Choroid plexus epithelial cell (primary cell): ENCODE measurements around the gene CACNA1D.

Experiments used
- DNase-seq: peaks from one replicate; pipeline ENCODE4 v3.0.0-alpha.2; 2010; ENCODE audit warnings: low read depth
- H3K4me3 ChIP-seq: 2 replicates; pipeline ENCODE4 v1.5.1; 2011; ENCODE audit warnings: low read depth, mild to moderate bottlenecking, control low read depth, low read length, moderate library complexity
- TF ChIP-seq, protein P1 (sequence below): conservative IDR thresholded peaks from 2 replicates; pipeline ENCODE4 v1.5.1; 2011; ENCODE audit warnings: low read depth, mild to moderate bottlenecking, control low read depth, inconsistent platforms, low read length, moderate library complexity

CACNA1D gene

GRCh38 chr3:53486961-53487654 is 7.3 kb upstream of the CACNA1D start:
- no peak for DNase-seq
- H3K4me3 ChIP-seq: no peak overlapping the region
- TF ChIP-seq, protein P1, sequence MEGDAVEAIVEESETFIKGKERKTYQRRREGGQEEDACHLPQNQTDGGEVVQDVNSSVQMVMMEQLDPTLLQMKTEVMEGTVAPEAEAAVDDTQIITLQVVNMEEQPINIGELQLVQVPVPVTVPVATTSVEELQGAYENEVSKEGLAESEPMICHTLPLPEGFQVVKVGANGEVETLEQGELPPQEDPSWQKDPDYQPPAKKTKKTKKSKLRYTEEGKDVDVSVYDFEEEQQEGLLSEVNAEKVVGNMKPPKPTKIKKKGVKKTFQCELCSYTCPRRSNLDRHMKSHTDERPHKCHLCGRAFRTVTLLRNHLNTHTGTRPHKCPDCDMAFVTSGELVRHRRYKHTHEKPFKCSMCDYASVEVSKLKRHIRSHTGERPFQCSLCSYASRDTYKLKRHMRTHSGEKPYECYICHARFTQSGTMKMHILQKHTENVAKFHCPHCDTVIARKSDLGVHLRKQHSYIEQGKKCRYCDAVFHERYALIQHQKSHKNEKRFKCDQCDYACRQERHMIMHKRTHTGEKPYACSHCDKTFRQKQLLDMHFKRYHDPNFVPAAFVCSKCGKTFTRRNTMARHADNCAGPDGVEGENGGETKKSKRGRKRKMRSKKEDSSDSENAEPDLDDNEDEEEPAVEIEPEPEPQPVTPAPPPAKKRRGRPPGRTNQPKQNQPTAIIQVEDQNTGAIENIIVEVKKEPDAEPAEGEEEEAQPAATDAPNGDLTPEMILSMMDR: no peak

DNA sequence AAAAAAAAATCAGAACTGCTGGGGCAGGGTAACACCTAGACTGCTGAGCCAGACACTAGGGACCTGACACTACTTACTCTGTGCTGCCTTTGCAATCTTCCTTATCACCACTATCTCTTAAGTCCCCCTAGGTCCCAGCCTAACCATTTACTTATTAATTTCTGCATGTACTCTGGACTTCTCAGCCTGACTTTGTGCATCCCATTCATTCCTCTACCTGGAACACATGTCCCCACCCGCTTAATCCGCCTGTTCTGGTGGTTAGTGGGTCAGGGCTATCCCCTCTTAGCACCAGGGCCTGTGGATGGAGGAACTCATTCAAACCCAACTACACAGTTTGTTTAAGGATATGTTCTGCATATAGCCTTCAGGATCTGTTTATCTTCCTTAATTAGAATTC is 5.0 kb upstream of the CACNA1D start:
- DNase-seq: no peak
- no peak overlapping the region for H3K4me3 ChIP-seq
- TF ChIP-seq, protein P1: no peak

DNA sequence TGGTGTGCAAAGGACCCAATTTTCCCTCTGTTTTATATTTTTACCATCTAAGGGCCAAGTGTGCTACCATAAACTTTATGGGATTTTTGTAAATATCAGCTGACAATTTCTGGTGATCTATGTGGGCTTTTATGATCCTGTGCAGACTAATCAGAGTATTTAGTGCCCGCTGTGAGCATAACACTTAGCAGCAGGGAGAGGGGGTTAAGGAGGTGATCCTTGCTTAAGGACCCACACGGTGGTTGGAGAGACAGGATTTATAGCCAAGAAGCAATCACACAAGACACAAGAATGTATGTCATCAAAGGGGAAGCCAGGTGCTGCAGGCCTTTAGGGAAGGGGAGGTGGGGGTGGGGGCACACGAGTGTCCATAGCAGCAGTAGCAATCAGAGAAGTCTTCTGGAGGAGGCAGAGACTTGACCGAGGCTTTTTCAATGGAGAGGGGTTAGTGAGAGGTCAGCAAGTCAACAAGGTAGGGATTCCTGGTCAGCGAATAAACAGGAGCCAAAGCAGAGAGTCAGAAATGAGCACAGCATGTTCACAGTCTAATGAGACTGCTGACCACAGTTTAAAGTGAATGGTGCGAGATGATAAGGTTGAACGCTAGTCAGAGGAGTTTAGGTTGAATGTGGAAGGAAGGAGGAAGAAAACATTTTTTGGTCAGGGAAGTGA is 4.5 kb upstream of the CACNA1D start:
- no peak for DNase-seq
- H3K4me3 ChIP-seq: no peak overlapping the region
- TF ChIP-seq, protein P1: no peak

DNA sequence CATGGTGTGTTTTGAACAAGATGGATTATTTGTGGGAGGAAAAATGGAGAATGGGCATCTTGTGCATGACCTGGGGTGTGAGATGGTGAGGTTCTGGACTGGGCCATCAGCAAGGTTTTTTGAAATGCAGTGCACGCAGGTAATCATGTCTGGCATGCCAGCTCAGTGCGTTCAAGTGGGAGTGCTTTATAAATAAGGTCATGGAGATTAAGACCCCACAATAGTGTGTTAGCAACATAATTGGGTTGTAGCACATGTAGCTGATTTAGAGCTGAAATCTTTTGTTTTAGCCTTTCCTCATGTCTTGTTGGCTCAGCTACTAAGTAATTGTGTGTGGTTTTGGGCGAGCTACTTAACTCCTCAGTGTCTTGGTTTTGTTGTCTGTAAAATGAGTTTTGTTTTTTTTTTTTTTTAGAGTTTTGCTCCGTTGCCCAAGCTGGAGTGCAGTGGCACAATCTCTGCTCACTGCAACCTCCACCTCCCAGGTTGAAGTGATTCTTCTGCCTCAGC is 3.9 kb upstream of the CACNA1D start:
- TF ChIP-seq, protein P1: no peak
- H3K4me3 ChIP-seq: no peak overlapping the region
- DNase-seq: no peak

DNA sequence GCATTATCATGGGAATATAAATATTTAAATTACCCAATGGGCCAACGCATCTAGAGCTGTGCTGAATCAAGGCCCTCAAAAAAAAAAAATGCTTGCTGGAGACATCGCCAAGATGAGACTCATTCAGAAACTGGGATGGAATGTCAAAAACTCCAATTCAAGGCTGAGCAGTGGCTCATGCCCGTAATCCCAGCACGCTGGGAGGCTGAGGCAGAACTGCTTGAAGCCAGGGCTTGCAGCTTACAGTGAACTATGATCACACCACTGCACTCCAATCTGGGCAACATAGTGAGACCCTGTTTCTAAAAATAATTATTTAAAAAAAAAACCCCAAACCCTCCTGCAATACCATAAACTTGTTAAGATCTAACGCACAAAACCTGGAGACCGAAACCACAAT is 3.1 kb upstream of the CACNA1D start:
- TF ChIP-seq, protein P1: no peak
- no peak overlapping the region for H3K4me3 ChIP-seq
- DNase-seq: no peak

DNA sequence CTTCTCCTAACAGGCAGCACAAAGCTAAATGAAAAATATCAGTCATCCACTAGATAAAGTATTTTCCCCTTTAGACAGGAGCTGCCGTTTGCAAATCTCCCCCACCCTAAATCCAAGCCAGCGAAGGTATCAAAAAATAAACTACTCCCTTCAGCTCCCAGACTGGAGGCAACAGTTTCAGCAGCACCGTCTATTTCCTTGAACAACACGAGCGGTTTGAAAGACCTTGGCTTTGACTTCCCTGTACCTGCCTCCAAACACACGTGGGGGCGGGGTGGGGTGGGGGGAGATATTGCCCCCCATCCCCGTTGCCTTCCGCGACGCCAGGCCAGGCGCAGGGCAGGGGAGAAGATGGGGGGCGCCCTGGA is 832 bp upstream of the CACNA1D start:
- H3K4me3 ChIP-seq: no peak overlapping the region
- no peak for DNase-seq
- TF ChIP-seq, protein P1: no peak

GRCh38 chr3:53495146-53495519 is 722 bp downstream of the CACNA1D start:
- TF ChIP-seq, protein P1: no peak
- DNase-seq: no peak
- peak overlapping the region; percentile 26 for H3K4me3 ChIP-seq
